ENCODE measurements around the gene ABCC1.

Gene ABCC1

GRCh38 chr16:16050106-16050505, 100.7 kb downstream of the ABCC1 start:
- no peak for TF ChIP-seq CTCF (IDR thresholded peaks at IDR 0.05; ENCODE audit: low read depth, low read length, missing control alignments)
- DNase-seq (ENCODE audit: low read depth) = no peak
- H3K4me3 ChIP-seq (ENCODE audit: low read depth, low read length) = no peak overlapping the region

GRCh38 chr16:16051132-16051531, 101.7 kb downstream of the ABCC1 start:
- DNase-seq (ENCODE audit: low read depth) = no peak
- no peak for TF ChIP-seq CTCF (IDR thresholded peaks at IDR 0.05; ENCODE audit: low read depth, low read length, missing control alignments)
- H3K4me3 ChIP-seq (ENCODE audit: low read depth, low read length) = no peak overlapping the region

GRCh38 chr16:16052916-16053315, 103.5 kb downstream of the ABCC1 start:
- no peak overlapping the region for H3K4me3 ChIP-seq (ENCODE audit: low read depth, low read length)
- no peak for DNase-seq (ENCODE audit: low read depth)
- TF ChIP-seq CTCF (IDR thresholded peaks at IDR 0.05; ENCODE audit: low read depth, low read length, missing control alignments) = no peak

- no peak overlapping the region for H3K4me3 ChIP-seq (ENCODE audit: low read depth, low read length)
- no peak for DNase-seq (ENCODE audit: low read depth)
- TF ChIP-seq CTCF (IDR thresholded peaks at IDR 0.05; ENCODE audit: low read depth, low read length, missing control alignments) = no peak
Measured at GRCh38 chr16:16057102-16057501, 107.7 kb downstream of the ABCC1 start.

GRCh38 chr16:16059160-16059559, 109.7 kb downstream of the ABCC1 start:
- H3K4me3 ChIP-seq (ENCODE audit: low read depth, low read length) = no peak overlapping the region
- no peak for TF ChIP-seq CTCF (IDR thresholded peaks at IDR 0.05; ENCODE audit: low read depth, low read length, missing control alignments)
- DNase-seq (ENCODE audit: low read depth) = no peak

- no peak overlapping the region for H3K4me3 ChIP-seq (ENCODE audit: low read depth, low read length)
- DNase-seq (ENCODE audit: low read depth) = no peak
- TF ChIP-seq CTCF (IDR thresholded peaks at IDR 0.05; ENCODE audit: low read depth, low read length, missing control alignments) = no peak
Measured at GRCh38 chr16:16059895-16060590, 110.6 kb downstream of the ABCC1 start.
